Left cardiac atrium (tissue), 4 donors: ENCODE data around the gene TBC1D17. TPM values are rescaled to one million over a fixed set of nuclear protein-coding genes. Genes with fewer than 3 reads are reported as not detected.

Source experiments
- ATAC-seq, 2 donors: fragments of 200-7000 bp; cut with Tn5 transposase; one replicate each; pipeline ENCODE4 v1.9.1; 2020; ENCODE audit warnings: mild to moderate bottlenecking in 2 of 2, moderate library complexity in 2 of 2
- DNase-seq: peaks from one replicate; pipeline ENCODE4 v3.0.0-alpha.2; 2020
- intact Hi-C, 2 donors: fragments of 100-400 bp; cut with DNase I; formaldehyde crosslinking; loops; one replicate each; pipeline versions ENCODE4 v1.14.1 to v1.15.1; 2022 to 2023
- total RNA-seq, 2 donors: library from RNA; stranded (reverse); fragmentation: NEBNext Ultra II Directional; extraction: Animal tissue kit (Norgen Biotek cat#: 25700); gene quantifications; one replicate each; pipeline ENCODE4 v1.2.1, GENCODE V29; 2021
- donor health status: DM: no; HTN: yes; CAD: no.
- donor health status: DM: no; HTN: yes; CAD: no; lungs with severe emphysema.
- donor health status: DM: yes; HTN: yes; CAD: no.
- donor health status: Dilated cardiomyopathy.

Gene TBC1D17
- total RNA-seq, 2 donors from 2014 or later = 28.3 to 36.0 TPM

DNA sequence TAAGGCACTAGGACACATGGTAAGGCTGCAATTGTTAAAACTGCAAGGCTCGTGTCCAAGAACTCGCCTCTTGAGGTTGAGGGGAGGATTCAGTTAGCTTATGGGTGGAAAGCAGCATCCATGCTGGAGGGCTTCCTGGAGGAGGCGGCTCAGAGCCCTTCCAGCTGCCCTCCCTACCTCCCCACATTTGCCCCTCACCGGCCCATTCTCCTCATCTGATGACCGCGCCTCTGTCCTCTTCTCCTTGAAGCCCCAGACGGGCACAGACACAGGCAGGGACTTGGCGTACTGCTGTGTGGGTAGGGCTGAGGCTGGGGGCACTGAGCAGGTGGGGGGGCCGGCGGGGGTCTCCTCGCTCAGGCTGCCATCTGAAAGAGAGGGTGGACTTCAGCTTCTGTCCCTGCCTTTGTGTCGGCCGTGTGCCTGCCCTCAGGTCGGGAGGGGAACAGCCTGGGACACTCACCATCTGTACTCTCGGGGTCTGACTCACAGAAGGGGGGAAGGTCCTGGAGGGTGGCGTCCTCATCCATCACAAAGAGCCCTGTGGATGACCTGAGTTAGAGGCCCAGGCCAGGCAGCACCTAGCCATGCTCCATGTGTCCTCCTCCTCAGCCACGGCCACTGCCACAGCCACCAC is 6.0 kb upstream of the TBC1D17 start:
- intact Hi-C loops = loop anchor here in 1 of 2 donors (5.0 kb wide), 1 partner anchor 54 kb away; the partner anchor contains the start of gene MED25
- no peak for ATAC-seq
- no peak for DNase-seq

GRCh38 chr19:49872245-49873128 is 5.0 kb upstream of the TBC1D17 start:
- DNase-seq (no peak), ATAC-seq (no peak)
- intact Hi-C loops = loop anchor here in 1 of 2 donors (5.0 kb wide), 1 partner anchor 55 kb away; the partner anchor contains the start of gene MED25

DNA sequence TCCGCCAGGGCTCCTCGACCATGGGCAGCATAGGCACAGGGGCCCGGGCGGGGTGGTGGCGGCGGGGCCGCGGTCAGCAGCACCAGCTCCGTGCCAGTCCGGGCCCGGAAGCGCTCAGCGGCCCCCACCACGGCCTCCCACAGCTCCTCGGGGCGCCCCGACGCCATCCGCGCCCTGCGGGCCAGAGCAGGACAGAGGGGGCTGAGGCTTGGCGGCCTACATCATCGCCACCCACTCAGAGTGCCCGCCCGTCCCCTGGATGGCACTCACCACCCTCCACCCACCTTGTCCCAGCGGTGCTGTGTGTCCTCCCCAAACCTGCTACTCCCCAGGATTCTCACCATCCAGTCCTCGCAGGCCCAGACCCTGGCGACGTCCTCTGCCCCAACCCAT is 4.4 kb upstream of the TBC1D17 start:
- DNase-seq = no peak
- intact Hi-C loops = loop anchor here in 1 of 2 donors (5.0 kb wide), 1 partner anchor 56 kb away; the partner anchor contains the start of gene MED25
- ATAC-seq = no peak

GRCh38 chr19:49873834-49874233 is 3.7 kb upstream of the TBC1D17 start:
- intact Hi-C loops = loop anchor here in 1 of 2 donors (5.0 kb wide), 1 partner anchor 57 kb away; the partner anchor contains the start of gene MED25
- ATAC-seq (no peak), DNase-seq (no peak)

DNA sequence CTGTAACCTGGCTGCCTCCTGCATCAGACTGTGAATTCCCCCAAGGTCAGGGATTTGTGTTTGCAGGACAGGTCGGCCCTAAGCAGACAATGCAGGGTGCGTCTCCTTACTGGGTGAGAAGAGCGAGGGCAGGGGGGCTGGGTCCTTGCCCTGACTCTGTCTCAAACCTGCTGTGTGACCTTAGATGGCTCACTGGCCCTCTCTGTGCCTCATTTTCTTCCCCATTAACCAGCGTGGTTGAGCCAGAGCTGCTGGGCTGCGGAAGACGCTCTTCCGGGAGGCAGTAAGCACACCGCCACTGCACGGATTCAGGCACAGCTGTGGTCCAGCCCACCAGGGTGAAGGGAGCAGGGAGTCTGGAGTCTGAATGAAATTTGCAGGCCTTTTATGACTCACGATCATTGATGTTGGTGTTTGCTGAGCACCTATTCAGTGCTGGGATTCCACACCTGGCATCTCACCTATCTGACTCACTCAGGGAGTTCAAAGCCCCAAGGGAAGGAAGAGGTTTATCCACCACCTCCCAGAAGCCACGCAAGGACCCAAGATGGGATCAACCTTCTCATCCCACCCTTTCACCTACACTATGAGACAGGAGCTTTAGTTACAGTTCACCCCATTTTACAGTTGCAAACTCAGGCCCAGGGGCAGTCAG is 2.9 kb upstream of the TBC1D17 start:
- ATAC-seq (no peak), DNase-seq (no peak)
- intact Hi-C loops = loop anchor here in 1 of 2 donors (5.0 kb wide), 1 partner anchor 57 kb away; the partner anchor contains the start of gene MED25

- no peak for ATAC-seq
- DNase-seq = no peak
- intact Hi-C loops = no loop called here
Observed at GRCh38 chr19:49875177-49875576, 2.3 kb upstream of the TBC1D17 start.

GRCh38 chr19:49875857-49876421 is 1.6 kb upstream of the TBC1D17 start:
- peak; percentile 74 for DNase-seq
- peak in 1 of 2 donors; percentile 11 for ATAC-seq
- intact Hi-C loops = no loop called here

GRCh38 chr19:49876422-49877019 is 981 bp upstream of the TBC1D17 start:
- intact Hi-C loops = no loop called here
- peak; percentile 79 to 83 for ATAC-seq
- DNase-seq = peak; percentile 98

DNA sequence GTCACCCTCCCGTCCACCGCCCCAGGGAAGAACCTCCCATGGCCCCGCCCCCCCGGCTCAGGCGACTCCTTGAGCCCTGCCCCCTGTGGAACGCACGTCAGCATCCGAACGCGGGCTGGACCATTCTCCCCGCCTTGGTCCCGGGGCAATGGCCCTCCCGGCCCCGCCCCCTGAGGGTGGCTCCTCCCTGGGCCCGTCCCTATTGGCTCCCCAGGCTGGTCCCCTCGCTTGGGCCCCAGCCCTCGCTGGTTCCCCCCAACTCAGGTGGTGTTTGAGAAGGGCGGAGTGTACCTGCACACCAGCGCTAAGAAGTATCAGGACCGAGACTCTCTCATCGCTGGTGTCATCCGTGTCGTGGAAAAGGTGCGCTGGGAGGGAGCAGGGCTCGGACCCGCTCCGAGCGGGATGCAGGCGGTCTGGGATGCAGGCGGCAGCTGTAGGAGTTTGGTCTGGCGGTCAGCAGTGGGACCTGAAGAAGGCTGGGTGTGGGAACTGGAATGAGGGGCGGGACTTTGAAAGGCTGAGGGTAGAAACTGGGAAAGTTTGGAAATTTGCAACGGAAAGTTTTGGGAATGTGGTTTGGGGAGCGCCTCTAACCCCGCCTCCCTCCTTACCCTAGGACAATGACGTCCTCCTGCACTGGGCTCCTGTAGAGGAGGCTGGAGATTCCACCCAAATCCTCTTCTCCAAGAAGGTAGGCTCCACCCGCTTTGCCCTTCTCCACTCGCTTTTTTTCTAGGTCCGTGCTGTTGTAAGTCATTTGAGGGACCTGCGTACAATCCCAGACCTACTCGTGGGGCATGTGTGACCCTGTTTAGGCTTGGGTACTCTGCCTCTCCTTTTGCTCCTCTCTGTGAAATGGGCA is 609 bp downstream of the TBC1D17 start:
- DNase-seq (peak; percentile 99), ATAC-seq (peak; percentile 76 to 83)
- intact Hi-C loops = no loop called here

- ATAC-seq (no peak), DNase-seq (peak; percentile 29)
- intact Hi-C loops = no loop called here
Observed at GRCh38 chr19:49878744-49879070, 1.2 kb downstream of the TBC1D17 start.

DNA sequence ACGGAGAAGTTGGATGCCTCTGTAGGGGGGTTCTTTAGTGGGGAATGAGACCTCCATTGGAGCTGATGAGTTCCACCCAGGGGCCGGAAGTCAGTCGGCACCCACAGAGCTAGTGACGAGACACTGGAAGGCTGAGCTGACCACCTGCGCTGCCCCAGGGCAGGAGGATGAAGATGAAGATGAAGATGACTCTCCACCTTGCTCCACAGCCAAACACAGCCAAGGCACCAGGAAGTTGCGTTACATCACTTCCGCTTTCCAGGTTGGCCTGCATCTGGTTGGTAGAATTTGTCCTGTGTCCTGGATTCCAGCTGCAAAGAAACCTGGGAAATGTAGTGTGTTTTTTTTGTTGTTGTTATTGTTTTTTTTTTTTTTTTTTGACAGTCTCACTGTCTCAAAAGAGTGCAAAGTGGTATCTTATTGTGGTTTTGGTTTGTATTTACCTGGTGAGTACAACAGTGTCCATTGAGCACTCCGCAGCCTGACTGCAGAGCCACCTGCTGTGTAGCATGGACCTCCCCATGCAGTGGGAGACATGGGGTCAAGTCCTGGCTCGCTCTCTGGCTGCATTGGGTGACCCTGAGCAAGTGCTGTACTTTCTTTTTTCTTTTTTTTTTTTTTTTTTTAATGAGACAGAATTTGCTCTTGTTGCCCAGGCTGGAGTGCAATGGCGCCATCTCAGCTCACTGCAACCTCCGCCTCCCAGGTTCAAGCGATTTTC is 1.9 kb downstream of the TBC1D17 start:
- DNase-seq (peak; percentile 25), ATAC-seq (no peak)

GRCh38 chr19:49880162-49880869 is 2.8 kb downstream of the TBC1D17 start:
- DNase-seq (no peak), ATAC-seq (no peak)
- intact Hi-C loops = no loop called here

More for the DNA sequence above, 1.9 kb downstream of the TBC1D17 start:
- intact Hi-C loops = no loop called here

DNA sequence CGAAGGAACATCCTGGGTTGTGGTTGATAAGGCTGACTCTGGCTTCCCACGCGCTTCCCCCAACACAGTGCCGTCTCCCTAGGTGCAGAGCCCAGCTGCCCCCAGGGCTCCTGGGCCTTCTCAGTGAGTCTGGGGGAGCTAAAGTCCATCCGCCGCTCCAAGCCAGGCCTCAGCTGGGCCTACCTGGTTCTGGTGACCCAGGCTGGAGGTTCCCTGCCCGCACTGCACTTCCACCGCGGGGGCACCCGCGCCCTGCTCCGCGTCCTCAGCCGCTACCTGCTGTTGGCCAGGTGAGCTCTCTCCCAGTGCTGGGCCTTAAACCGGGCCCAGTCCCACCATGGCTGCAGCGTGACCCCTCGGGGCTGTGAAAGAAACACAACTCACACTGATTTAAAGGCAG is 3.7 kb downstream of the TBC1D17 start:
- ATAC-seq (no peak), DNase-seq (no peak)
- intact Hi-C loops = no loop called here

- peak; percentile 20 for DNase-seq
- intact Hi-C loops = no loop called here
- no peak for ATAC-seq
Observed at GRCh38 chr19:49881672-49882394, 4.3 kb downstream of the TBC1D17 start.

DNA sequence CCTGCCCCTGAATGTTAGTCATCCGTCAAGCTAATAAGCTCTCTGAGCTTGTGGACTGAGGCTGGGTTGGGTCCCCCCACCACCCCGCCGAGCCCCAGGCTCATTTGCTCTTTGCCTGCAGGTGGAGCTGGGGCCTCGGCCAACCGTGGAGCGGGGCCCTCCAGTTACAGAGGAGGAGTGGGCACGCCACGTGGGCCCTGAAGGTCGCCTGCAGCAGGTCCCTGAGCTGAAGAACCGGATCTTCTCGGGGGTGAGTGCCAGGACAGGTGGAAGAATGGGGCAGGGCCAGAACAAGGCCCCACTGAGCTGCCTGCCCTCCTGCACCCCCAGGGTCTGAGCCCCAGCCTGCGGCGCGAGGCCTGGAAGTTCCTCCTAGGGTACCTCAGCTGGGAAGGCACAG is 5.1 kb downstream of the TBC1D17 start:
- ATAC-seq (no peak), DNase-seq (no peak)
- intact Hi-C loops = no loop called here

DNA sequence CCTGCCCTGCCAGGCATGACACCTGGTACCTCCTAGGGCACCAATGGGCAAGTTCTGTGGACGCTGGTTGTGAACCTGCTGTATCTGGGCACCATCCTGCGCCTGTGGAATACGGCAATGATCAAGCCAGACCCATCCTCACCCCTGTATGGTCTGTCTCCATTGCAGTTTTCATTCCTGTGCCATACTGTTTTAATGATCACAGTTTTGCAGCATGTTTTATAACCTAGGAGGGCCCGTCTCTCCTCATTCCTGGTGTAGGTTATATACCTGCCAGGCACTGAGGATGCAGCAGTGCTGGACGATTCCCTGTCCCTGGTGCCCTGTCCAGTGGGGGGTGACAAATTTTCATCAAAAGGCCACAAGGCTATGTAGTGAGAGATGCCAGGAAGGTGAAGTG is 5.6 kb downstream of the TBC1D17 start:
- ATAC-seq (no peak), DNase-seq (no peak)
- intact Hi-C loops = no loop called here
